Omental fat pad (tissue), 4 donors: ENCODE measurements around the gene GHRL. TPM values are rescaled to one million over a fixed set of nuclear protein-coding genes. Genes with fewer than 3 reads are reported as not detected.

Source experiments
- ATAC-seq: fragments of 150-250 bp; one replicate; pipeline ENCODE4 v1.9.1; 2016; ENCODE audit warnings: mild to moderate bottlenecking, moderate library complexity; ENCODE audit not compliant: low FRiP score
- DNase-seq: peaks from one replicate; pipeline ENCODE4 v3.0.0-alpha.2; 2019; ENCODE audit warnings: low spot score
- total RNA-seq, 4 donors: library from RNA; depleted of rRNA; stranded (reverse); fragments of >200 nt; gene quantifications; one replicate each; pipeline ENCODE4 v1.1.0, GENCODE V29; 2016
- TF ChIP-seq, protein P1 (sequence below), 3 donors: fragments of 450-650 bp; IDR thresholded peaks; one replicate each; pipeline ENCODE4 v1.5.1; 2016 to 2017; ENCODE audit warnings: antibody characterized with exemption in 3 of 3, mild to moderate bottlenecking in 3 of 3, moderate library complexity in 2 of 3

GHRL gene
- total RNA-seq, 4 donors from 2014 or later = 7.3 TPM; not detected in 3

- TF ChIP-seq, protein P1, sequence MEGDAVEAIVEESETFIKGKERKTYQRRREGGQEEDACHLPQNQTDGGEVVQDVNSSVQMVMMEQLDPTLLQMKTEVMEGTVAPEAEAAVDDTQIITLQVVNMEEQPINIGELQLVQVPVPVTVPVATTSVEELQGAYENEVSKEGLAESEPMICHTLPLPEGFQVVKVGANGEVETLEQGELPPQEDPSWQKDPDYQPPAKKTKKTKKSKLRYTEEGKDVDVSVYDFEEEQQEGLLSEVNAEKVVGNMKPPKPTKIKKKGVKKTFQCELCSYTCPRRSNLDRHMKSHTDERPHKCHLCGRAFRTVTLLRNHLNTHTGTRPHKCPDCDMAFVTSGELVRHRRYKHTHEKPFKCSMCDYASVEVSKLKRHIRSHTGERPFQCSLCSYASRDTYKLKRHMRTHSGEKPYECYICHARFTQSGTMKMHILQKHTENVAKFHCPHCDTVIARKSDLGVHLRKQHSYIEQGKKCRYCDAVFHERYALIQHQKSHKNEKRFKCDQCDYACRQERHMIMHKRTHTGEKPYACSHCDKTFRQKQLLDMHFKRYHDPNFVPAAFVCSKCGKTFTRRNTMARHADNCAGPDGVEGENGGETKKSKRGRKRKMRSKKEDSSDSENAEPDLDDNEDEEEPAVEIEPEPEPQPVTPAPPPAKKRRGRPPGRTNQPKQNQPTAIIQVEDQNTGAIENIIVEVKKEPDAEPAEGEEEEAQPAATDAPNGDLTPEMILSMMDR (IDR thresholded peaks at IDR 0.05) = no peak
- no peak for ATAC-seq
- no peak for DNase-seq
Measured at GRCh38 chr3:10338164-10338470, 45.4 kb upstream of the GHRL start.

DNA sequence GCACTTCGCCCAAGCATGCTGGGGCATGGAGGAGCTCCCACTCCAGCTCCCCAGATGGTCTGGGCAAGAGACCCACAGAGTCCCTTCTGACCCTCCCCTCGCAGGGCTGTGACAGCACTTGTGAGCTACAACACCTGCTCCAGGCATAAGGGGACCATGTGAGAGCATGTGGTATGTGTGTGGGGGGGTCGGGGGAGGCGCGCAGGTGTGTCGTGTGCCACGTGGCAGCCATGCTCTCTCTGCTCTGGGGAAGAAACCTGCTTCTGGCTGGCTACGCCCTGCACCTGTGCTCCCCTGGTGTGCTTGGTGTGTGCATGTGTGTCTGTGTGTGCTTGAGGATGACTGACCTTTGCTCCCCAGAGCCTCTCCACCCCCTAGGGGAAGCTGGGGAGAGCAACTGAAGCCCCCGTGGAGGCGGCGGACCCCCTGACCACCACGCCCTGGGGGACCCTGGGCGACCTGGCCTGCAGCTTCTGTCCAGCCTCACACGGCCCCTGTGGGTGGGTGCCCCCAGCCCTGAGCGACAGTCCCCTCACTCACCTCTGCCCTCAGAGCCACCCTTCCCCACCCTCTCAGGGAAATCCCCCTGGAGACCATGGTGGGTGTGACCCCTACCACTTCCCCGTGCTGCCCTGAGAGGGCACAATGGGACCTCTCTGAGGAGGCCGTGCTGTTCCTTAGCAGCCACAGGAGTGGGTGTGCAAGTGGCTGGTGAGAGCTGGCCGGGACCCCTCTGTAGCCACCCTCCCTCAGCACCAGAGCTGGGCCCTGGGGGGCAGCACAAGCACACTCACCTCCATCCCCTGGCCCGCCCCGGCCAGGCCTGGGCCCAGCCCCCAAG is 44.8 kb upstream of the GHRL start:
- ATAC-seq = no peak
- TF ChIP-seq, protein P1 (IDR thresholded peaks at IDR 0.05) = no peak
- DNase-seq = no peak

- TF ChIP-seq, protein P1 (IDR thresholded peaks at IDR 0.05) = no peak
- no peak for DNase-seq
- ATAC-seq = no peak
Measured at GRCh38 chr3:10336761-10337160, 44.0 kb upstream of the GHRL start.

- no peak for ATAC-seq
- TF ChIP-seq, protein P1 (IDR thresholded peaks at IDR 0.05) = no peak
Measured at GRCh38 chr3:10335871-10336622, 43.3 kb upstream of the GHRL start.

DNA sequence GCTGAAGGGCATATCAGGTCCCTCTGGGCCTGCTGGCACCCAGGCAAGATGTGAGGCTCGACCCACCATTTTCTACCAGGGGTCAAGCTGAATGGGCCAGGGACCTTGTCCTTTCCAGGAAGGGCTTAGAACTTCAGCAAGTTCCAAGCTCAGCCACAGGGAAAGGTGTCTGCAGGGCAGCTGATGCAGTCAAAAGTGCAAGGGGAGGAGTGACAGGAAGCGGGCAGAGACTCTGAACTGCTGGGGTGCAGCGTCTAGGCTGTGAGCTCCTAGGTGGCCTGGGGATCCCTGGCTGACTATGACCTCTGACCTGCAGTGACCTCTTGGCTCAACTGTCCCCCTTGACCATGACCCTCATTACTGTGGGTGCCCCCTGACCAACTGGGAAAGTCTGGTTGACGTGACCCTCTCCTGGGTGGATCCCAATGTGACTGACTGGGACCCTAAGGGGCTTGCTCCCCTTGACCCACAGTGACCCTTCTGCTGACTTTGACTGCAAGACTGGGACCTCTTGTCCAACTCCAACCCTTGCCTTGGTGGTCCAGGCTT is 42.5 kb upstream of the GHRL start:
- ATAC-seq = no peak
- DNase-seq = no peak
- TF ChIP-seq, protein P1 (IDR thresholded peaks at IDR 0.05) = no peak

More at GRCh38 chr3:10335871-10336622, 43.3 kb upstream of the GHRL start:
- no peak for DNase-seq

DNA sequence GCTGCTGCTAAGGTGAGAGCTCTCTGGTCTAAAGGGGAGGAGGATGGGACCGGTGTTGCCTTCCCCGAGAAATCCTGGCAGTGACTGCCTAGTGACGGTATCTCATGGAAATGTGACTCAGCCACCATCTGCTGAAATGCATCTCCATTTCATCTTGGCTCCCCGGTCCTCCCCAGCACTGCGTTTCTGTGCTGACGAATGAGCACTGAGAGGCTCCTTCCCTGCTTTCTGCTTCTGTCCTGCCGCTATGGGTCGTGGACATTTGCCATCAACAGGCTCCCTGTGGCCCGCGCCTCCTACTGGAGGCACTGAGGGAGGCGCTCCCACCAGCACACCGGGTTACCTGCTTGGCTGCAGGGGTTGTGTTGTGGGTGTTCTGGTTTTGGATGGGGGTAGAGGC is 41.7 kb upstream of the GHRL start:
- DNase-seq (no peak), ATAC-seq (no peak)
- TF ChIP-seq, protein P1 (IDR thresholded peaks at IDR 0.05) = no peak
